Measurements from ENCODE around the gene PPP2R3A. TPM values are rescaled to one million over a fixed set of nuclear protein-coding genes. Genes with fewer than 3 reads are reported as not detected.

Gene PPP2R3A
- total RNA-seq, 1 donor from 2014 or later, result 35.0 TPM

DNA sequence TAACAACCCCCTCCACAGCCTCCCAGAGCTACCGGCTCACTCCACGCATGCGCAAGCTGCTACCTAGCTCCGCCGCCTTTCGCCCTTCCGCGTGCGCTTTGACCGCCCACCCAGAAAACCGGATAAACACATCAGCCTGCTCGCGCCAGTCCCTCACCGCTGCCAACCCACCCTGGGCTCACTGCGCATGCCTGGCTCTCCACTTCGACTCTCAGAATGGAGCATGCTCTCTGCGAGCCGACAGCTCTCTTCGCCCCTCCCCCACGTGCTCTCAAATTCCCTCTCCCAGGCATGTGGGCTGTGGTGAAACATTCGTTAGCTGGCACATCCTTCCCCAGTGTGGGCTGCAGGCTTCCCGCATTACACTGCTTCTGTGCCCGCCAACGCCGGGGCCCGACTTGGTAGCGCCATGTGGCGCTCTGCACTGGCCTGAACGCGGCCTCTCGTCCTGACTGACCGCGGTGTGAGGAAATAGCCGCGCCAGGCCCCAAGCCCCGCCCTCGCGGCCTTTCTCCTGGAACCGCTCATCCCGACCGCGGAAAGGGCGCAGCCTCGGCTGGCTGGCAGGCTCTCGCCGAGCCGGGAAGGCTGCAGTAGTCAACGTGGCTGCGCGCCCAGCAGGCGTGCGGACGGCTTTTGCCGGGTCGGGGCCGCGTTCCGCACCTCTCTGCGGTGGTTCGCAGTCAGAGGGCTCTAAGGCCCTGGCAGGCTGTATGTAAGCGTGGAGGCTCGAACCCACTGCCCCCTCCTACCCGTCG lies 231.1 kb downstream of the PPP2R3A start:
- Mint-ChIP-seq H3K27me3 (no peaks in the 10 kb centered on the region), H3K27ac (peak overlapping the region; percentile 99), H3K4me1 (ENCODE audit: low read depth) (peaks cover 35% of the 10 kb centered on the region), H3K36me3 (ENCODE audit: insufficient read depth) (peaks cover 2% of the 10 kb centered on the region), H3K4me3 (ENCODE audit: low read depth) (peak overlapping the region; percentile 98), H3K9me3 (ENCODE audit: low read depth) (no peaks in the 10 kb centered on the region)
- peak; percentile 98 for DNase-seq (ENCODE audit: low spot score, unreplicated experiment)
- TF ChIP-seq, protein P1, sequence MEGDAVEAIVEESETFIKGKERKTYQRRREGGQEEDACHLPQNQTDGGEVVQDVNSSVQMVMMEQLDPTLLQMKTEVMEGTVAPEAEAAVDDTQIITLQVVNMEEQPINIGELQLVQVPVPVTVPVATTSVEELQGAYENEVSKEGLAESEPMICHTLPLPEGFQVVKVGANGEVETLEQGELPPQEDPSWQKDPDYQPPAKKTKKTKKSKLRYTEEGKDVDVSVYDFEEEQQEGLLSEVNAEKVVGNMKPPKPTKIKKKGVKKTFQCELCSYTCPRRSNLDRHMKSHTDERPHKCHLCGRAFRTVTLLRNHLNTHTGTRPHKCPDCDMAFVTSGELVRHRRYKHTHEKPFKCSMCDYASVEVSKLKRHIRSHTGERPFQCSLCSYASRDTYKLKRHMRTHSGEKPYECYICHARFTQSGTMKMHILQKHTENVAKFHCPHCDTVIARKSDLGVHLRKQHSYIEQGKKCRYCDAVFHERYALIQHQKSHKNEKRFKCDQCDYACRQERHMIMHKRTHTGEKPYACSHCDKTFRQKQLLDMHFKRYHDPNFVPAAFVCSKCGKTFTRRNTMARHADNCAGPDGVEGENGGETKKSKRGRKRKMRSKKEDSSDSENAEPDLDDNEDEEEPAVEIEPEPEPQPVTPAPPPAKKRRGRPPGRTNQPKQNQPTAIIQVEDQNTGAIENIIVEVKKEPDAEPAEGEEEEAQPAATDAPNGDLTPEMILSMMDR (IDR thresholded peaks at IDR 0.05; ENCODE audit: unreplicated experiment), result no peak

DNA sequence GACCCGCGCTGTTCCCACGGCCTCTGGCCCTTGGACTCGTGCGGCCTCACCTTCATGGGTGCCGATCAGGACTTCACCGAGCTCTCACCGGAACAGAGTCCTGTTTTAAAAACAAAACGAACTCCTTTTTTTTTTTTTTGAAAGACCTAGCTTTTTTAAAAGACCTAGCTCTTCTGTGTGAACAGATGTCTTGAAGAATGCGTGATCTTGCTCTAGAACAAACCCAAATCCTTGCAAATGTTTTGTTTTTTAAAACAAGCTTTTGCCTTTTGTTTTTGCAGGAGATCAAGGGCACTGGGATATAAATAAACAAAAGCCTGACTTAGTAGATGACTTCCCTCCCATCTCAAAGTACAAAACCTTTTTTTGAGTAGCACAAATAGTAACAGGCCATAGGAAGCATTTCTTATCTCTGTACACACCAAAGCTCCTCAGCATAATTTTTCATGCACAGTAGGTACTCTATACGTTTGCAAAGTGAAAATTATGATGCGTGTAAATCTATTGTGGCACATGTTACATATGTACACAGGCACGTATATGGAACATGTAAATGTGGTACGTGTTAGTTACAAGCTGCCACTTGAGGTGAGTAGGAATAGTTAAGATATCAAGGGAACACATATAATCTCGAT lies 231.7 kb downstream of the PPP2R3A start:
- Mint-ChIP-seq H3K27me3 (no peaks in the 10 kb centered on the region), H3K9me3 (ENCODE audit: low read depth) (no peaks in the 10 kb centered on the region), H3K4me3 (ENCODE audit: low read depth) (peak overlapping the region; percentile 98), H3K27ac (peak overlapping the region; percentile 99), H3K4me1 (ENCODE audit: low read depth) (peaks cover 28% of the 10 kb centered on the region), H3K36me3 (ENCODE audit: insufficient read depth) (peaks cover 2% of the 10 kb centered on the region)
- no peak for DNase-seq (ENCODE audit: low spot score, unreplicated experiment)
- TF ChIP-seq, protein P1 (IDR thresholded peaks at IDR 0.05; ENCODE audit: unreplicated experiment), result no peak

Other genes starting within 250 kb of the PPP2R3A start
- 39.9 and 42.0 TPM in 2 replicates for gene MSL2, start 230.6 kb downstream of the PPP2R3A start, total RNA-seq